GM23248 (cell line): ENCODE data around the gene ABHD14A. TPM values are rescaled to one million over a fixed set of nuclear protein-coding genes. Genes with fewer than 3 reads are reported as not detected.

Experiments used
- DNase-seq: peaks from one replicate; pipeline ENCODE4 v3.0.0-alpha.2; 2015
- H2AFZ ChIP-seq: fragments of 200-600 bp; sonication (generic); 2 replicates; pipeline ENCODE4 v1.6.1; 2016; ENCODE audit warnings: antibody characterized with exemption
- H3F3A ChIP-seq: fragments of 200-600 bp; sonication (generic); 2 replicates; pipeline ENCODE4 v1.6.1; 2016; ENCODE audit warnings: mild to moderate bottlenecking, antibody characterized with exemption, mixed run types; ENCODE audit not compliant: insufficient read depth
- H3K27ac ChIP-seq: fragments of 200-600 bp; sonication (generic); 2 replicates; pipeline ENCODE4 v1.5.1; 2016; ENCODE audit warnings: mild to moderate bottlenecking
- H3K27me3 ChIP-seq: fragments of 200-600 bp; sonication (generic); replicated peaks from 2 replicates; pipeline ENCODE4 v1.6.1; 2016; ENCODE audit warnings: mild to moderate bottlenecking; ENCODE audit not compliant: insufficient read depth
- H3K36me3 ChIP-seq: fragments of 200-600 bp; sonication (generic); 2 replicates; pipeline ENCODE4 v1.6.1; 2016; ENCODE audit warnings: low read depth, mild to moderate bottlenecking
- H3K4me1 ChIP-seq: fragments of 200-600 bp; sonication (generic); 2 replicates; pipeline ENCODE4 v1.6.1; 2016; ENCODE audit warnings: mild to moderate bottlenecking; ENCODE audit not compliant: insufficient read depth
- H3K4me2 ChIP-seq: fragments of 200-600 bp; sonication (generic); one replicate; pipeline ENCODE4 v1.6.1; 2016; ENCODE audit warnings: mild to moderate bottlenecking; ENCODE audit not compliant: unreplicated experiment
- H3K4me3 ChIP-seq: fragments of 200-600 bp; sonication (generic); 2 replicates; pipeline ENCODE4 v1.5.1; 2016; ENCODE audit warnings: mild to moderate bottlenecking
- H3K79me2 ChIP-seq: fragments of 200-600 bp; sonication (generic); 2 replicates; pipeline ENCODE4 v1.6.1; 2016; ENCODE audit warnings: mild to moderate bottlenecking; ENCODE audit not compliant: insufficient read depth
- H3K9ac ChIP-seq: fragments of 200-600 bp; sonication (generic); 2 replicates; pipeline ENCODE4 v1.6.1; 2016; ENCODE audit warnings: mild to moderate bottlenecking
- H3K9me2 ChIP-seq: fragments of 200-600 bp; sonication (generic); 2 replicates; pipeline ENCODE4 v1.6.1; 2016; ENCODE audit warnings: mixed run types, mild to moderate bottlenecking, moderate library complexity; ENCODE audit not compliant: insufficient read depth
- H3K9me3 ChIP-seq: fragments of 200-600 bp; sonication (generic); one replicate; pipeline ENCODE4 v1.6.1; 2017; ENCODE audit warnings: low read depth
- H4K20me1 ChIP-seq: fragments of 200-600 bp; sonication (generic); 2 replicates; pipeline ENCODE4 v1.6.0; 2016; ENCODE audit not compliant: insufficient read depth
- EZH2 ChIP-seq: fragments of 200-600 bp; sonication (generic); IDR thresholded peaks from 2 replicates; pipeline ENCODE4 v1.6.1; 2018; ENCODE audit warnings: antibody characterized with exemption, mild to moderate bottlenecking; ENCODE audit not compliant: insufficient read depth, poor library complexity, severe bottlenecking
- EZH2phosphoT487 ChIP-seq: fragments of 200-600 bp; sonication (generic); IDR thresholded peaks from 2 replicates; pipeline ENCODE4 v1.6.1; 2018; ENCODE audit warnings: antibody characterized with exemption, moderate library complexity, mild to moderate bottlenecking, low read depth; ENCODE audit not compliant: insufficient read depth
- WGBS, 2 experiments: methylation state at CpG; one replicate each; pipeline ENCODE4 v1.1.6; 2015 to 2017; ENCODE audit warnings: low lambda C conversion rate in 2 of 2, low coverage in 1 of 2; ENCODE audit errors: missing lambda C conversion rate in 2 of 2; 5-methylcytosine and 5-hydroxymethylcytosine counted together
- in situ Hi-C: fragments of 300-500 bp; cut with MboI; formaldehyde crosslinking; loops from 2 replicates; pipeline ENCODE4 v1.15.0; 2020
- polyA plus RNA-seq: library from polyadenylated mRNA; unstranded; fragments of >200 nt; fragmentation: Nextera tagmentation; extraction: Ambion mirVana; gene quantifications from 2 replicates; pipeline ENCODE4 v1.2.1, GENCODE V29; 2016
- total RNA-seq: library from RNA; depleted of rRNA; stranded (reverse); fragments of >200 nt; shearing (Covaris generic); gene quantifications from 2 replicates; pipeline ENCODE4 v1.2.3, GENCODE V29; 2014

ABHD14A gene
- total and polyA plus RNA-seq, 2 experiments from 2014 or later: 35.5 to 37.9 TPM

- Histone ChIP-seq H3K9me3 (no peaks in the 10 kb centered on the region), H3K27ac (peak overlapping the region; percentile 69), H3K4me2 (peak overlapping the region; percentile 95), H3K36me3 (no peaks in the 10 kb centered on the region; the same call in 1 of the 2 replicates), H3F3A (peaks cover 13% of the 10 kb centered on the region; the same call in 1 of the 2 replicates), H3K4me3 (peak overlapping the region; percentile 92), H3K9ac (peak overlapping the region; percentile 89), H3K9me2 (no peaks in the 10 kb centered on the region), H4K20me1 (no peaks in the 10 kb centered on the region), H3K4me1 (peaks cover 20% of the 10 kb centered on the region), H3K79me2 (peaks cover 39% of the 10 kb centered on the region), H2AFZ (peak overlapping the region; percentile 76), H3K27me3 (no peaks in the 10 kb centered on the region)
- in situ Hi-C loops: no loop called here
- no peak for TF ChIP-seq EZH2phosphoT487
- TF ChIP-seq EZH2: no peak
- 19 to 24% methylated on average over 13 of the region's 13 CpGs for WGBS, 2 experiments
- DNase-seq: peak; percentile 72
Measured at GRCh38 chr3:51940648-51941462, 34.0 kb upstream of the ABHD14A start.

- H3K27ac ChIP-seq: peak overlapping the region; percentile 69
- in situ Hi-C loops: no loop called here
Measured at GRCh38 chr3:51941463-51941797, 33.4 kb upstream of the ABHD14A start.

GRCh38 chr3:51941798-51942602 is 32.9 kb upstream of the ABHD14A start, which contains the start of the genes PARP3 and RRP9:
Gene PARP3 (plus strand): TSS chr3:51942363. CDS start chr3:51943356, 993 bp downstream.
Gene RRP9 (minus strand): TSS chr3:51941904. CDS start chr3:51941867, 37 bp downstream.
- peaks cover 39% of the 10 kb centered on the region for H3K79me2 ChIP-seq
- H3K9me2 ChIP-seq: no peaks in the 10 kb centered on the region
- H3K36me3 ChIP-seq: no peaks in the 10 kb centered on the region; the same call in 1 of the 2 replicates
- in situ Hi-C loops: no loop called here
- H2AFZ ChIP-seq: peak within 1 kb of the TSS; percentile 82
- H3K4me3 ChIP-seq: peak within 1 kb of the TSS; percentile 92
- H3K4me2 ChIP-seq: peak within 1 kb of the TSS; percentile 95
- WGBS, 2 experiments: 0 to 2% methylated on average over 52 to 55 of the region's 67 CpGs
- DNase-seq: peak; percentile 100
- peak within 1 kb of the TSS; percentile 90 for H3K9ac ChIP-seq
- no peaks in the 10 kb centered on the region for H4K20me1 ChIP-seq
- H3K27ac ChIP-seq: peak within 1 kb of the TSS; percentile 94
- peaks cover 20% of the 10 kb centered on the region for H3K4me1 ChIP-seq
- TF ChIP-seq EZH2 (no peak), EZH2phosphoT487 (no peak)
- peaks cover 13% of the 10 kb centered on the region; the same call in 1 of the 2 replicates for H3F3A ChIP-seq
- H3K9me3 ChIP-seq: no peaks in the 10 kb centered on the region
- no peaks in the 10 kb centered on the region for H3K27me3 ChIP-seq

More at GRCh38 chr3:51941463-51941797, 33.4 kb upstream of the ABHD14A start:
- Histone ChIP-seq H4K20me1 (no peaks in the 10 kb centered on the region), H3K4me1 (peaks cover 20% of the 10 kb centered on the region), H3K9me2 (no peaks in the 10 kb centered on the region), H3K79me2 (peaks cover 39% of the 10 kb centered on the region), H3K9me3 (no peaks in the 10 kb centered on the region), H2AFZ (peak overlapping the region; percentile 76), H3F3A (peaks cover 13% of the 10 kb centered on the region; the same call in 1 of the 2 replicates), H3K4me2 (peak overlapping the region; percentile 95), H3K4me3 (peak overlapping the region; percentile 92), H3K36me3 (no peaks in the 10 kb centered on the region; the same call in 1 of the 2 replicates), H3K27me3 (no peaks in the 10 kb centered on the region), H3K9ac (peak overlapping the region; percentile 89)
- no peak for TF ChIP-seq EZH2
- TF ChIP-seq EZH2phosphoT487: no peak
- DNase-seq: no peak
- 0 to 4% methylated on average over 15 to 16 of the region's 20 CpGs for WGBS, 2 experiments
